Glutamatergic neuron (in vitro differentiated cells): ENCODE data around the gene COMMD1. TPM values are rescaled to one million over a fixed set of nuclear protein-coding genes. Genes with fewer than 3 reads are reported as not detected.

Experiments
- DNase-seq: peaks from one replicate; pipeline ENCODE4 v3.0.0; 2022
- H3K27ac Mint-ChIP-seq: one replicate; pipeline ENCODE4 v1.8.0; 2020; ENCODE audit warnings: mild to moderate bottlenecking, mixed read lengths, inconsistent platforms; ENCODE audit not compliant: unreplicated experiment
- H3K27me3 Mint-ChIP-seq: one replicate; pipeline ENCODE4 v1.8.0; 2020; ENCODE audit warnings: mild to moderate bottlenecking, moderate library complexity, mixed read lengths, inconsistent platforms; ENCODE audit not compliant: unreplicated experiment
- H3K36me3 Mint-ChIP-seq: one replicate; pipeline ENCODE4 v1.8.0; 2020; ENCODE audit warnings: mild to moderate bottlenecking, mixed read lengths, inconsistent platforms; ENCODE audit not compliant: unreplicated experiment
- H3K4me1 Mint-ChIP-seq: one replicate; pipeline ENCODE4 v1.8.0; 2020; ENCODE audit warnings: mild to moderate bottlenecking, low read depth, mixed read lengths, inconsistent platforms; ENCODE audit not compliant: unreplicated experiment
- H3K4me3 Mint-ChIP-seq: one replicate; pipeline ENCODE4 v1.8.0; 2020; ENCODE audit warnings: mild to moderate bottlenecking, mixed read lengths, inconsistent platforms; ENCODE audit not compliant: unreplicated experiment
- H3K9me3 Mint-ChIP-seq: one replicate; pipeline ENCODE4 v1.8.0; 2020; ENCODE audit warnings: mild to moderate bottlenecking, moderate library complexity, mixed read lengths, inconsistent platforms; ENCODE audit not compliant: unreplicated experiment
- CTCF ChIP-seq: fragments of 200-600 bp; sonication (generic); IDR thresholded peaks from one replicate; pipeline ENCODE4 v1.5.0; 2021; ENCODE audit not compliant: partially characterized antibody, unreplicated experiment
- total RNA-seq: library from RNA; stranded (reverse); fragmentation: NEBNext Ultra II Directional; extraction: Animal tissue kit (Norgen Biotek cat#: 25700); gene quantifications from one replicate; pipeline ENCODE4 v1.2.1, GENCODE V29; 2021; ENCODE audit not compliant: unreplicated experiment

Gene COMMD1
- total RNA-seq, 1 donor from 2014 or later = 48.2 TPM

GRCh38 chr2:62030902-62031301, 125.4 kb downstream of the COMMD1 start:
- Mint-ChIP-seq H3K9me3 (no peaks in the 10 kb centered on the region), H3K36me3 (no peaks in the 10 kb centered on the region), H3K4me1 (peaks cover 2% of the 10 kb centered on the region), H3K27me3 (no peaks in the 10 kb centered on the region), H3K27ac (no peak overlapping the region), H3K4me3 (no peak overlapping the region)
- no peak for TF ChIP-seq CTCF
- no peak for DNase-seq

- no peaks in the 10 kb centered on the region for H3K27me3 Mint-ChIP-seq
- DNase-seq = no peak
- no peaks in the 10 kb centered on the region for H3K36me3 Mint-ChIP-seq
- H3K4me3 Mint-ChIP-seq = no peak overlapping the region
- TF ChIP-seq CTCF = no peak
- H3K9me3 Mint-ChIP-seq = no peaks in the 10 kb centered on the region
- H3K27ac Mint-ChIP-seq = no peak overlapping the region
- peaks cover 2% of the 10 kb centered on the region for H3K4me1 Mint-ChIP-seq
These were observed 126.6 kb downstream of the COMMD1 start for GRCh38 chr2:62032096-62032495.

DNA sequence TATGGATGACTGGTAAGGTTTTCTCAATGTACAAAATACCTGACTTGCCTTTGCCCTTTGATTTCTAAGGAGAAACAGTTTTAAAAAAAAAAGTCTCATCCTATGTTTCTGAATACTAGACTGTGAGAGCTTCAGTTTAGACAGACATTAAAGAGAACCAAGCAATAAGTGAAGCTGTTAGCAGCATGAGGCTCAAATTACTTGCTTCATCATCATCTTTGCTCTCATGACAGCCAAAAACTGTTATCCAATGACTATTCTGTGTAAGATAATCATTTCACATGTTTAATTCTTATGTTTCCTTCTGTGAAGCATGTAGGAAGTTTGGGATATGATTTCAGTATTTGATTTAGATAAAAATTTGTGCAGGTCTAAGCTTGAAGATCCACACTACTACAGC, 129.2 kb downstream of the COMMD1 start:
- no peak for DNase-seq
- Mint-ChIP-seq H3K4me3 (no peak overlapping the region), H3K4me1 (peaks cover 4% of the 10 kb centered on the region), H3K36me3 (no peaks in the 10 kb centered on the region), H3K27me3 (no peaks in the 10 kb centered on the region), H3K27ac (no peak overlapping the region), H3K9me3 (no peaks in the 10 kb centered on the region)
- TF ChIP-seq CTCF = no peak

DNA sequence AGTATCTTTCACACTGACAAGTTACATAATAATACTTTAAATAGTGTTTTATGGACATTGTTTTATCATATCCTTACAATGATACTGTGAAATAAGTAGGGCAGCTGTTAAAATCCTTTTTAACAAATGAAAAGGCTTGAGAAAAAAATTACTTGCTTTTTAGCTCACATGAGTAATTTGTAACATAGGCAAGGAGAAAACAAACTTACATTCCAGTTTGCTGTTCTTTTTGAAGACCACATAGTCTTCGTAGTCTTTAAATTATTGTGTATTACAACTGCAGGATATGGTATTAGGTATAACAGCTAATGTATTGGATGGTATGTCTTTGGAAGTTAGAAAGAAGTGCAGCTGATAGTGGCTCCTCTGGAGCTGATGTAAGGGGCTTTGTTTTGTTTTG, 130.8 kb downstream of the COMMD1 start:
- H3K9me3 Mint-ChIP-seq = no peaks in the 10 kb centered on the region
- DNase-seq = no peak
- H3K27ac Mint-ChIP-seq = no peak overlapping the region
- H3K27me3 Mint-ChIP-seq = no peaks in the 10 kb centered on the region
- no peak overlapping the region for H3K4me3 Mint-ChIP-seq
- H3K36me3 Mint-ChIP-seq = no peaks in the 10 kb centered on the region
- no peak for TF ChIP-seq CTCF
- peaks cover 4% of the 10 kb centered on the region for H3K4me1 Mint-ChIP-seq

- H3K36me3 Mint-ChIP-seq = no peaks in the 10 kb centered on the region
- TF ChIP-seq CTCF = no peak
- H3K27ac Mint-ChIP-seq = no peak overlapping the region
- no peak for DNase-seq
- no peak overlapping the region for H3K4me3 Mint-ChIP-seq
- H3K4me1 Mint-ChIP-seq = peaks cover 1% of the 10 kb centered on the region
- H3K27me3 Mint-ChIP-seq = no peaks in the 10 kb centered on the region
- no peaks in the 10 kb centered on the region for H3K9me3 Mint-ChIP-seq
These were observed 131.3 kb downstream of the COMMD1 start for GRCh38 chr2:62036761-62037250.
